Liver (tissue), 9 donors: ENCODE measurements around the gene CCDC40. TPM values are rescaled to one million over a fixed set of nuclear protein-coding genes. Genes with fewer than 3 reads are reported as not detected.

Experiments
- DNase-seq: peaks from one replicate; pipeline ENCODE4 v3.0.0-alpha.2; 2017; ENCODE audit warnings: low spot score
- H3K27ac ChIP-seq, 2 donors: one replicate each; pipeline ENCODE4 v1.7.0; 2013; ENCODE audit warnings: inconsistent platforms in 2 of 2, low read length in 2 of 2, control low read depth in 1 of 2, low read depth in 1 of 2, mild to moderate bottlenecking in 1 of 2
- H3K27me3 ChIP-seq, 4 donors: one replicate each; pipeline versions ENCODE4 v1.6.1 to v1.7.0; 2013; ENCODE audit warnings: low read length in 3 of 4, inconsistent platforms in 1 of 4, mild to moderate bottlenecking in 1 of 4, moderate library complexity in 1 of 4; ENCODE audit not compliant: control insufficient read depth in 4 of 4, insufficient read depth in 4 of 4
- H3K36me3 ChIP-seq, 4 donors: one replicate each; pipeline versions ENCODE4 v1.6.1 to v1.7.0; 2013; ENCODE audit warnings: low read length in 3 of 4, mild to moderate bottlenecking in 3 of 4, low read depth in 1 of 4, moderate library complexity in 1 of 4; ENCODE audit not compliant: control insufficient read depth in 4 of 4, insufficient read depth in 3 of 4
- H3K4me1 ChIP-seq, 4 donors: one replicate each; pipeline versions ENCODE4 v1.6.1 to v1.7.0; 2013; ENCODE audit warnings: low read length in 3 of 4, mild to moderate bottlenecking in 3 of 4, moderate library complexity in 1 of 4; ENCODE audit not compliant: control insufficient read depth in 4 of 4, insufficient read depth in 4 of 4
- H3K4me3 ChIP-seq, 3 donors: one replicate each; pipeline versions ENCODE4 v1.6.1 to v1.7.0; 2013; ENCODE audit warnings: low read length in 3 of 3, control low read depth in 1 of 3, low read depth in 1 of 3, mild to moderate bottlenecking in 1 of 3
- H3K9ac ChIP-seq, 2 donors: one replicate each; pipeline ENCODE4 v1.7.0; 2013; ENCODE audit warnings: low read length in 2 of 2, mild to moderate bottlenecking in 2 of 2, moderate library complexity in 2 of 2, control low read depth in 1 of 2, low read depth in 1 of 2
- H3K9me3 ChIP-seq, 4 donors: one replicate each; pipeline versions ENCODE4 v1.6.1 to v1.7.0; 2013; ENCODE audit warnings: low read length in 3 of 4; ENCODE audit not compliant: control insufficient read depth in 4 of 4
- ATF3 ChIP-seq: IDR thresholded peaks from 2 replicates; pipeline ENCODE4 v1.6.1; 2016; ENCODE audit warnings: antibody characterized with exemption
- CTCF ChIP-seq: fragments of 150-350 bp; IDR thresholded peaks from 2 replicates; pipeline ENCODE4 v1.5.1; 2017; ENCODE audit warnings: improper control_type of control experiment, low read depth, low read length; ENCODE audit not compliant: missing input control
- EGR1 ChIP-seq, 2 donors: IDR thresholded peaks; 2 replicates each; pipeline ENCODE4 v1.6.1; 2016 to 2018; ENCODE audit warnings: antibody characterized with exemption in 2 of 2, low read depth in 2 of 2
- FOXA1 ChIP-seq: IDR thresholded peaks from 2 replicates; pipeline ENCODE4 v1.6.1; 2016; ENCODE audit warnings: antibody characterized with exemption
- FOXA2 ChIP-seq: IDR thresholded peaks from 2 replicates; pipeline ENCODE4 v1.6.1; 2016; ENCODE audit warnings: antibody characterized with exemption
- GABPA ChIP-seq, 2 donors: IDR thresholded peaks in 1 of 2; conservative IDR thresholded peaks in 1 of 2; 2 replicates each; pipeline ENCODE4 v1.6.1; 2016; ENCODE audit warnings: antibody characterized with exemption in 2 of 2, mild to moderate bottlenecking in 1 of 2, moderate library complexity in 1 of 2
- HNF4A ChIP-seq, 2 donors: conservative IDR thresholded peaks; 2 replicates each; pipeline ENCODE4 v1.6.1; 2016; ENCODE audit warnings: antibody characterized with exemption in 2 of 2, mild to moderate bottlenecking in 2 of 2
- HNF4G ChIP-seq: IDR thresholded peaks from 2 replicates; pipeline ENCODE4 v1.6.1; 2016; ENCODE audit warnings: antibody characterized with exemption
- JUND ChIP-seq, 2 donors: IDR thresholded peaks; 2 replicates each; pipeline ENCODE4 v1.6.1; 2016; ENCODE audit warnings: antibody characterized with exemption in 2 of 2
- MAX ChIP-seq: IDR thresholded peaks from 2 replicates; pipeline ENCODE4 v1.6.1; 2016; ENCODE audit warnings: antibody characterized with exemption
- NR2F2 ChIP-seq: IDR thresholded peaks from 2 replicates; pipeline ENCODE4 v1.6.1; 2016; ENCODE audit warnings: antibody characterized with exemption
- RAD21 ChIP-seq, 2 donors: IDR thresholded peaks; 2 replicates each; pipeline ENCODE4 v1.6.1; 2016; ENCODE audit warnings: antibody characterized with exemption in 2 of 2, mild to moderate bottlenecking in 2 of 2
- REST ChIP-seq: IDR thresholded peaks from 2 replicates; pipeline ENCODE4 v1.6.1; 2016; ENCODE audit warnings: antibody characterized with exemption, mild to moderate bottlenecking
- RXRA ChIP-seq, 2 donors: IDR thresholded peaks; 2 replicates each; pipeline ENCODE4 v1.6.1; 2017 to 2018; ENCODE audit warnings: antibody characterized with exemption in 2 of 2, mild to moderate bottlenecking in 1 of 2
- SP1 ChIP-seq: IDR thresholded peaks from 2 replicates; pipeline ENCODE4 v1.6.1; 2018; ENCODE audit warnings: antibody characterized with exemption, mild to moderate bottlenecking
- TAF1 ChIP-seq: conservative IDR thresholded peaks from 2 replicates; pipeline ENCODE4 v1.6.1; 2016; ENCODE audit warnings: antibody characterized with exemption, mild to moderate bottlenecking
- YY1 ChIP-seq: IDR thresholded peaks from 2 replicates; pipeline ENCODE4 v1.6.1; 2016; ENCODE audit warnings: antibody characterized with exemption, mild to moderate bottlenecking
- ZBTB33 ChIP-seq: IDR thresholded peaks from 2 replicates; pipeline ENCODE4 v1.6.1; 2016; ENCODE audit warnings: antibody characterized with exemption
- WGBS: extraction: QIAGEN DNeasy Blood & Tissue Kit; methylation state at CpG from one replicate; pipeline ENCODE4 v1.1.7; 2013; 5-methylcytosine and 5-hydroxymethylcytosine counted together
- polyA plus RNA-seq, 2 donors: library from polyadenylated mRNA; stranded (reverse) in 1 of 2; unstranded in 1 of 2; fragments of 200-250 nt in 1 of 2; fragments of >200 nt in 1 of 2; fragmentation: Nextera tagmentation in 1 of 2; extraction: Ambion mirVana in 1 of 2; gene quantifications; one replicate each; pipeline versions ENCODE4 v1.2.1 to v1.2.3, GENCODE V29; 2013 to 2015
- total RNA-seq, 2 donors: library from RNA; depleted of rRNA; stranded (reverse); fragments of >200 nt; gene quantifications; one replicate each; pipeline ENCODE4 v1.2.3, GENCODE V29; 2014
- donor health status: healthy.
- donor health status: healthy.
- donor health status: healthy.
- donor health status: healthy.
- donor health status: healthy.

Gene CCDC40
- total and polyA plus RNA-seq, 4 donors: 0.60 to 3.0 (median 1.4) TPM

- Histone ChIP-seq H3K9ac (no peak overlapping the region), H3K9me3 (no peaks in the 10 kb centered on the region), H3K27me3 (no peaks in the 10 kb centered on the region), H3K36me3 (no peaks in the 10 kb centered on the region), H3K27ac (no peak overlapping the region), H3K4me3 (no peak overlapping the region), H3K4me1 (no peaks in the 10 kb centered on the region)
- no peak for DNase-seq
- no peak for TF ChIP-seq RXRA (IDR thresholded peaks at IDR 0.05)
- TF ChIP-seq EGR1 (IDR thresholded peaks at IDR 0.05; ENCODE audit: low read depth in 2 of 2): no peak
- no peak for TF ChIP-seq HNF4A (conservative IDR thresholded peaks at IDR 0.05)
- WGBS: 96% methylated on average over 7 of the region's 7 CpGs
These were observed 36.3 kb upstream of the CCDC40 start for GRCh38 chr17:80000136-80000535.

GRCh38 chr17:80000981-80001775 lies 35.3 kb upstream of the CCDC40 start:
- Histone ChIP-seq H3K27ac (no peak overlapping the region), H3K9ac (no peak overlapping the region), H3K36me3 (no peaks in the 10 kb centered on the region), H3K27me3 (no peaks in the 10 kb centered on the region), H3K4me1 (peaks cover 0 to 10% (median 4%) of the 10 kb centered on the region in 4 donors), H3K9me3 (no peaks in the 10 kb centered on the region), H3K4me3 (no peak overlapping the region)
- WGBS: 97% methylated on average over 29 of the region's 29 CpGs
- TF ChIP-seq YY1 (no peak), HNF4A (conservative IDR thresholded peaks at IDR 0.05) (no peak), TAF1 (no peak), HNF4G (no peak), CTCF (no peak), MAX (no peak), FOXA1 (no peak), ZBTB33 (no peak), SP1 (no peak), RAD21 (IDR thresholded peaks at IDR 0.05) (no peak), GABPA (IDR thresholded peaks at IDR 0.05 in 1 of 2, conservative IDR thresholded peaks at IDR 0.05 in 1 of 2) (no peak), ATF3 (no peak), EGR1 (IDR thresholded peaks at IDR 0.05; ENCODE audit: low read depth in 2 of 2) (no peak), FOXA2 (no peak), REST (no peak), RXRA (IDR thresholded peaks at IDR 0.05) (no peak), NR2F2 (no peak), JUND (IDR thresholded peaks at IDR 0.05) (no peak)
- no peak for DNase-seq
